ENCODE data around the gene SPATA31C2. TPM values are rescaled to one million over a fixed set of nuclear protein-coding genes. Genes with fewer than 3 reads are reported as not detected.
"Not testable (repeated sequence)": the region's sequence is repeated elsewhere in the genome, so short reads cannot be mapped to it uniquely, and the experiment has no call there.

SPATA31C2 gene
- total RNA-seq, 3 donors from 2014 or later (not counting 1 experiment from before 2014, with no cell fraction given) = not detected

DNA sequence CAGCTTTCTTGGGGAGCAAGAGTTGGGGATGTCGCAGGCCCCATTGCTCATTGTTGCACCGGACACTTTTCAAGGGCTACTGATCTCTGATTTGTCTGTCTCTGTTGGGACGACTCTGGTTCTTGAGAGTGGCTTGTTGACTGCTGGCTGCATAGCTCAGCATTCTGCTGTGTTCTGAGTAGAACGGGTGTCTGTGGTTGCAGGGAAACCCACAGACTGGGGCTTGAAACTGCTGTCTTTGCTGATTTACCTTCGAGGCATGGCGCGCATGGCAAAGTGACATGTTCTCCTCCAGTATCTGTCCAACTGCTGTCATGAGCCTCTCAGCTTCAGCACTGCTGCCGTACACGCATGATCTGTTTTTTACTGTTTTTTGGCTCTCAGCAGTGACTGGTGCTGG lies 8.7 kb downstream of the SPATA31C2 start:
- ATAC-seq = not testable (repeated sequence)

DNA sequence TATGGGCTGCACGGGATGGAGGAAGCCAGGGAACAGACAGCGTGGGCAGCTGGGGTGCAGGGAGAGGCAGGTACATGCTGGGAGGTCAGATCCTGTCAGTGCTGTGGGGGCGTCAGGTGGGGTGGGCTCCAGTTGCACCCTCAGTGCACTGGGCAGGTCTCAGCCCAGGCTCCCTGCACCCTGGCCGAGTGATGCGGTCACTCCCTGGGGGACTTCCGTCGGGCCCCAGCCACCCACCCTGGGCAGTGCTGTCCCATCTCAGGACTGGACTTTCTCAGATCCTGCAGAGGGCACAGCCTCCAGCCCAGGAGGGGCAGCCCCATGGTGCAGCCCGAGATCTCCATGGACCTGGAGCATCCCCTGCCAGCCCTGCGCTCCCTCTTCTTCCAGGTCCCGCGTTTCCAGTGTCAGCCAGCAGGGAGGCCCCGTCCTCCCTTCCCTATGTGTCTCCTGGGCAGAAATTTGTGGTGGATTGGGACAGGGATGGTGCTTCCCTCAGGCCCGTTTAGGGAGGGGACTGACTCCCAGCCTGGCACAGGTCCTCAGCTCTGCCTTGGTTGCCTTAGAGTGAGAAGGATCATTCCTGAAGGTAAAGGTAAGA lies 10.5 kb downstream of the SPATA31C2 start:
- H3K4me3 ChIP-seq (ENCODE audit: low read length); H3K36me3 Mint-ChIP-seq; ATAC-seq; H3K4me1 ChIP-seq (ENCODE audit: control insufficient read depth, insufficient read depth, low read length); H3K27me3 ChIP-seq (ENCODE audit: control insufficient read depth, insufficient read depth, low read length); H3K27me3 Mint-ChIP-seq (ENCODE audit: low read depth in 2 of 2); H3K4me1 Mint-ChIP-seq; H3K36me3 ChIP-seq (ENCODE audit: control insufficient read depth, insufficient read depth, low read length); H3K9me3 Mint-ChIP-seq; intact Hi-C loops (cut with micrococcal nuclease); H3K9me3 ChIP-seq (ENCODE audit: control insufficient read depth, insufficient read depth, low read length); H3K27ac ChIP-seq (ENCODE audit: low read length); DNase-seq; H3K4me3 Mint-ChIP-seq; H3K27ac Mint-ChIP-seq: not testable (repeated sequence)
- 96% methylated on average over 8 of the region's 13 CpGs for whole genome bisulfite sequencing (ENCODE audit: insufficient coverage)

More for the DNA sequence above, 8.7 kb downstream of the SPATA31C2 start:
- H3K27me3 ChIP-seq (ENCODE audit: control insufficient read depth, insufficient read depth, low read length); H3K36me3 ChIP-seq (ENCODE audit: control insufficient read depth, insufficient read depth, low read length); DNase-seq; H3K36me3 Mint-ChIP-seq; H3K27me3 Mint-ChIP-seq (ENCODE audit: low read depth in 2 of 2); H3K9me3 Mint-ChIP-seq; H3K27ac Mint-ChIP-seq; intact Hi-C loops (cut with micrococcal nuclease); H3K4me3 Mint-ChIP-seq; H3K9me3 ChIP-seq (ENCODE audit: control insufficient read depth, insufficient read depth, low read length); H3K27ac ChIP-seq (ENCODE audit: low read length); H3K4me3 ChIP-seq (ENCODE audit: low read length); H3K4me1 Mint-ChIP-seq; H3K4me1 ChIP-seq (ENCODE audit: control insufficient read depth, insufficient read depth, low read length): not testable (repeated sequence)
- 38% methylated on average over 8 of the region's 9 CpGs for WGBS (ENCODE audit: insufficient coverage)

DNA sequence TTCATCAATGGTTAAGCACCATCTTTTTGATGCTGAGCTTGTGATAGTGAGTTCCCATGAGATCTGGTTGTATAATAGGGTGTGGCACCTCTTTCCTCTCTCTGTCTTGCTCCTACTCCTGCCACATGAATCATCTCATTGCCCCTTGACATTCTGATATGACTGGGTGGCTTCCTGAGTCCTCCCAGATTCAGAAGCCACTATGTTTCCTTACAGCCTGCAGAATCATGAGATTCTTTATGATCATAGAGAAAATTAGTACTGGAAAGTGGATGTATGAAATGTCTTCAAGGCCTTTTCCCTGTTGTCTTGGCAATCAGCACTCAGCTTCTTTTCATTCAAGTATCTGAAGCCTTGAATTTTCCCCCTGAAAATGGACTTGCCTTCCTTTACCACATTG lies 14.9 kb downstream of the SPATA31C2 start:
- H3K36me3 ChIP-seq (ENCODE audit: control insufficient read depth, insufficient read depth, low read length); H3K4me1 ChIP-seq (ENCODE audit: control insufficient read depth, insufficient read depth, low read length); H3K27me3 ChIP-seq (ENCODE audit: control insufficient read depth, insufficient read depth, low read length); H3K9me3 Mint-ChIP-seq; DNase-seq; H3K36me3 Mint-ChIP-seq; H3K27me3 Mint-ChIP-seq (ENCODE audit: low read depth in 2 of 2); H3K4me3 Mint-ChIP-seq; intact Hi-C loops (cut with micrococcal nuclease); H3K9me3 ChIP-seq (ENCODE audit: control insufficient read depth, insufficient read depth, low read length); H3K4me1 Mint-ChIP-seq; ATAC-seq; H3K27ac Mint-ChIP-seq; H3K27ac ChIP-seq (ENCODE audit: low read length); H3K4me3 ChIP-seq (ENCODE audit: low read length): not testable (repeated sequence)

DNA sequence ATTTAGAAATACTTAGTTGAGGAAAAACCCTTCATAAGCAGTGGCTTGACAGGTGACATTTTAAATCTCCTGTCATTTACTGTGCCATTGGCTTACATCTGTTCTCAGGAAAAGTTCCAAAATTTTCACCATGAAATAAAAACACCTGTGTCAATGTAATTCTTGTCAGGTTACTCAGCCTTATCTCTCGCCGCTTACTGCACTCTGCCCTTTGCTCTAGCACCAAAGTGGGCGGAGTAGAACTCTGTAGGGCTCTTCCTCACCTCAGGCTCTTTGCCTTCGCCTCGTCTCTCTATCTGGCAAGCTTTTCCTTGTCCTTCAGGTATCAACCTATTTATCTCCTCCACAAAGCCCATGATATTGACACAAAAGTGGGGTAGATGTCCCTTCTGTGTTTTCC lies 20.2 kb downstream of the SPATA31C2 start:
- not testable (repeated sequence) for DNase-seq
- 92% methylated on average over 5 of the region's 5 CpGs for WGBS (ENCODE audit: insufficient coverage)
- intact Hi-C loops (cut with micrococcal nuclease) = loop anchor here (10.0 kb wide), 1 partner anchor 173 kb away; no protein-coding TSS in a partner anchor

DNA sequence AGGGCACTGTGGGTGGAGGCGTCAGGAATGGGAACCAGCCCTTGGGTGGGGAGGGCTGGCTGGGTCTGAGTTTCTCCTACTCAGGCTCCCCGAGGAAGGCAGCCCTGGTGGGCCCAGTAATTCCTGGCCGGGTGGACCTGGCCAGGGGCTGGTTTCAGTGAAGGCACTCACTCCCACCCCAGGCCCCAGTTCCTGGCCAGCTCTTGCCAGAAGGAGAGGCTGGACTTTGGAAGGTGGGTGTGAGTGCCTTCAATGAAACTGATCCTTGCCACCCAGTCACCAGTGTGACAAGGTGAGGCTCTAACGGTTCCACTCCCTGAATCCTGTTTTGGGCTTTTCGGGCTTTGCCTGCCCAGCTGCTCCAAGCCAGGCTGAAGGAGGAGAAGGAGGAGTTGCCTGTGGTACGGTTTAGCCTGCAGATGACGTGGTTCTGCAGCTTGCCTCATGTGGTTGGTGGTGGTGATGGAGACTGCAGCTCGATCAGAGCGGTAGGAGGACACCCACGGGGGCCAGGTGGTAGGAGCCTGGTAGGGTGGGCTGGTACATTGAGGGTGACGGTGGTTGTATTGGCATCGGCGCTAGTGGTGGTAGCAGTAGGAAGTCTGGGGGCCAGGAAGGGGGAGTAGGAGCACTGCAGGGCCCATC lies 23.2 kb downstream of the SPATA31C2 start:
- not testable (repeated sequence) for H3K27ac ChIP-seq (ENCODE audit: low read length); H3K27ac Mint-ChIP-seq; H3K4me1 ChIP-seq (ENCODE audit: control insufficient read depth, insufficient read depth, low read length); H3K36me3 ChIP-seq (ENCODE audit: control insufficient read depth, insufficient read depth, low read length); H3K9me3 ChIP-seq (ENCODE audit: control insufficient read depth, insufficient read depth, low read length); H3K27me3 ChIP-seq (ENCODE audit: control insufficient read depth, insufficient read depth, low read length); H3K4me3 ChIP-seq (ENCODE audit: low read length); DNase-seq; H3K4me3 Mint-ChIP-seq; H3K4me1 Mint-ChIP-seq; H3K36me3 Mint-ChIP-seq; H3K9me3 Mint-ChIP-seq; H3K27me3 Mint-ChIP-seq (ENCODE audit: low read depth in 2 of 2)
- ATAC-seq = peak in 1 of 3 donors; percentile 45
- intact Hi-C loops (cut with micrococcal nuclease) = loop anchor here (10.0 kb wide), 1 partner anchor 170 kb away; no protein-coding TSS in a partner anchor
- WGBS (ENCODE audit: insufficient coverage) = 100% methylated on average over 2 of the region's 13 CpGs

More for the DNA sequence above, 20.2 kb downstream of the SPATA31C2 start:
- H3K4me1 Mint-ChIP-seq; H3K27me3 Mint-ChIP-seq (ENCODE audit: low read depth in 2 of 2); H3K9me3 ChIP-seq (ENCODE audit: control insufficient read depth, insufficient read depth, low read length); H3K9me3 Mint-ChIP-seq; H3K4me3 ChIP-seq (ENCODE audit: low read length); H3K4me1 ChIP-seq (ENCODE audit: control insufficient read depth, insufficient read depth, low read length); H3K27ac Mint-ChIP-seq; H3K27me3 ChIP-seq (ENCODE audit: control insufficient read depth, insufficient read depth, low read length); H3K36me3 Mint-ChIP-seq; ATAC-seq; H3K4me3 Mint-ChIP-seq; H3K27ac ChIP-seq (ENCODE audit: low read length); H3K36me3 ChIP-seq (ENCODE audit: control insufficient read depth, insufficient read depth, low read length): not testable (repeated sequence)

DNA sequence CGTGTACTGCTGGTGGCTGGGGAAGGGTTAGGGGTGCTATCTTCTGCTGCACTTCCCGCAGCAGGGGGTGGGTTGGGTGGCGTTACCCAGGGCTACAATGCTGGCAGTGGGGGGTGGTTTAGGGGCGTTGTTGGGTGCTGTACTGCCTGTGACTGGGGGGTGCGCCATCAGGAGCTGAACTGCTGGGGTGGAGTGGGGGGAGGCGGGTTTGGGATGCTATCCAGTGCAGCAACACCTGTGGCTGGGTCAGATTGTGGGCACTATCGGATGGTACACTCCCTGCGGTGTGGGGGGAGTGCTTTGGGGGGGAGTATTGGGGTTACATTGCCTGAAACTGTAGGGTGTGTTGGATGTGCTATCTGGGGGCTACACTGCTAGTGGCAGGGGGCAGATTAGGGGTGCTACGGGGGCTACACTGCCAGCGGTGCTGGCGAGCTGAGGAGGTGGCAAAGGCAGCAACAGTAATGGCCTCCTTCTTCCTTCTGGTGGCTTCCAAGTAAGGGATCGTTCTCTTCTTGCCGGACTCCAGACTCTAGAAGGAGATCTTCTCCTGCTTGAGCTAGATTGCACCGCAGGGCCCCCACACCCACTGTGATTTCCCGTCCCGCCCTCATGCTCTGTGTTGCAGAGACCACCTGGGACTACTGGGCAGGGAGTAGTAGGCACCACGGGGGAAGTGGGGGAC lies 23.9 kb downstream of the SPATA31C2 start:
- not testable (repeated sequence) for H3K36me3 ChIP-seq (ENCODE audit: control insufficient read depth, insufficient read depth, low read length); H3K4me3 Mint-ChIP-seq; H3K4me3 ChIP-seq (ENCODE audit: low read length); ATAC-seq; H3K27ac ChIP-seq (ENCODE audit: low read length); H3K27ac Mint-ChIP-seq; DNase-seq; H3K27me3 Mint-ChIP-seq (ENCODE audit: low read depth in 2 of 2); H3K9me3 ChIP-seq (ENCODE audit: control insufficient read depth, insufficient read depth, low read length); H3K4me1 Mint-ChIP-seq; H3K36me3 Mint-ChIP-seq; H3K4me1 ChIP-seq (ENCODE audit: control insufficient read depth, insufficient read depth, low read length); H3K9me3 Mint-ChIP-seq; H3K27me3 ChIP-seq (ENCODE audit: control insufficient read depth, insufficient read depth, low read length)
- intact Hi-C loops (cut with micrococcal nuclease) = loop anchor here (10.0 kb wide), 1 partner anchor 170 kb away; no protein-coding TSS in a partner anchor
- 91% methylated on average over 12 of the region's 17 CpGs for WGBS (ENCODE audit: insufficient coverage)

- H3K27ac Mint-ChIP-seq; H3K4me1 ChIP-seq (ENCODE audit: control insufficient read depth, insufficient read depth, low read length); H3K4me1 Mint-ChIP-seq; H3K9me3 Mint-ChIP-seq; H3K4me3 ChIP-seq (ENCODE audit: low read length); H3K36me3 ChIP-seq (ENCODE audit: control insufficient read depth, insufficient read depth, low read length); H3K27me3 ChIP-seq (ENCODE audit: control insufficient read depth, insufficient read depth, low read length); H3K9me3 ChIP-seq (ENCODE audit: control insufficient read depth, insufficient read depth, low read length); H3K36me3 Mint-ChIP-seq; DNase-seq; H3K4me3 Mint-ChIP-seq; H3K27ac ChIP-seq (ENCODE audit: low read length): not testable (repeated sequence)
- 91% methylated on average over 23 of the region's 38 CpGs for WGBS (ENCODE audit: insufficient coverage)
- intact Hi-C loops (cut with micrococcal nuclease) = loop anchor here (10.0 kb wide), 1 partner anchor 169 kb away; no protein-coding TSS in a partner anchor
- peak in 1 of 3 donors; percentile 32 for ATAC-seq
- peaks cover 4 to 12% of the 10 kb centered on the region in 2 donors for H3K27me3 Mint-ChIP-seq (ENCODE audit: low read depth in 2 of 2)
Measured at GRCh38 chr9:88113156-88114130, 24.8 kb downstream of the SPATA31C2 start.

Measured in natural killer cell (primary cell).